Measurements from ENCODE around the gene USP22.
"Not testable (repeated sequence)": the region's sequence is repeated elsewhere in the genome, so short reads cannot be mapped to it uniquely, and the experiment has no call there.

Gene USP22

GRCh38 chr17:21042458-21043295 is at the start of gene USP22:
Gene USP22, minus strand, starts transcription at chr17:21043011. Its CDS starts 176 bp downstream, at chr17:21042835.
- H3K4me3 ChIP-seq (replicated peaks; ENCODE audit: low read depth, low read length), result peak within 1 kb of the TSS; percentile 85
- DNase-seq (ENCODE audit: low read depth), result no peak
- TF ChIP-seq CTCF (IDR thresholded peaks at IDR 0.05; ENCODE audit: low read length, missing control alignments), result no peak

DNA sequence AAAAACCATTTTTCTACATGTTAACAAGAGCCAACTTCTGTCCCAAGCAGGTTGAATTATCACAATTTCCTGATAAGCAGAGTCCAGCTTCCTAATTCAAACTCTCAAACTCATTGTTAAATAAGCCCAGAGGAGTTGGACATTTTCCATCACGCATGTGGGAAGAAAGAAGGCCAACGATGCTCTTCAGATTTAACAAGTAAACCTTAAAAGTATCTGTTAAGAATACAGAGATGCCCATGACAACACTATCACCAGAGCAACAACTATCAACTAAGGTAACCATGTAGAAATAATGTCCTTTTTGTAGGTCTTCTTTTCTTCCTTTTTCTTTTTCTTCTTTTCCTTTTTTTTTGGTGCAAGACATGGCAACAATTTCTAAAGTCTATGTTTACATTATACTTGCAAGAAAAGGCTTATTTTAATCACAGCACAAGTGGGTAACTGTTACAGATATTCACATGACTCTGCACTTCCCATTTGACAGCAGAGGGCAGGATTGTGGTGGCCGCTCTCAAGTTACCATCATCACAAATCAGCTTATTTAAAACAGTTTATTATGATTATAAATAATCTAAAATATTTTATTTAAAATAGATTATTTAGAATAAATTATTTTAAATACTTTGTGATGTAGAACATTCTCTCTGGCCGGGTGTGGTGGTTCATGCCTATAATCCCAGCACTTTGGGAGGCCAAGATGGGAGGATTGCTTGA is 48.2 kb upstream of the USP22 start:
- H3K4me3 ChIP-seq (replicated peaks; ENCODE audit: low read depth, low read length), result no peak overlapping the region
- no peak for TF ChIP-seq CTCF (IDR thresholded peaks at IDR 0.05; ENCODE audit: low read length, missing control alignments)
- DNase-seq (ENCODE audit: low read depth), result no peak

DNA sequence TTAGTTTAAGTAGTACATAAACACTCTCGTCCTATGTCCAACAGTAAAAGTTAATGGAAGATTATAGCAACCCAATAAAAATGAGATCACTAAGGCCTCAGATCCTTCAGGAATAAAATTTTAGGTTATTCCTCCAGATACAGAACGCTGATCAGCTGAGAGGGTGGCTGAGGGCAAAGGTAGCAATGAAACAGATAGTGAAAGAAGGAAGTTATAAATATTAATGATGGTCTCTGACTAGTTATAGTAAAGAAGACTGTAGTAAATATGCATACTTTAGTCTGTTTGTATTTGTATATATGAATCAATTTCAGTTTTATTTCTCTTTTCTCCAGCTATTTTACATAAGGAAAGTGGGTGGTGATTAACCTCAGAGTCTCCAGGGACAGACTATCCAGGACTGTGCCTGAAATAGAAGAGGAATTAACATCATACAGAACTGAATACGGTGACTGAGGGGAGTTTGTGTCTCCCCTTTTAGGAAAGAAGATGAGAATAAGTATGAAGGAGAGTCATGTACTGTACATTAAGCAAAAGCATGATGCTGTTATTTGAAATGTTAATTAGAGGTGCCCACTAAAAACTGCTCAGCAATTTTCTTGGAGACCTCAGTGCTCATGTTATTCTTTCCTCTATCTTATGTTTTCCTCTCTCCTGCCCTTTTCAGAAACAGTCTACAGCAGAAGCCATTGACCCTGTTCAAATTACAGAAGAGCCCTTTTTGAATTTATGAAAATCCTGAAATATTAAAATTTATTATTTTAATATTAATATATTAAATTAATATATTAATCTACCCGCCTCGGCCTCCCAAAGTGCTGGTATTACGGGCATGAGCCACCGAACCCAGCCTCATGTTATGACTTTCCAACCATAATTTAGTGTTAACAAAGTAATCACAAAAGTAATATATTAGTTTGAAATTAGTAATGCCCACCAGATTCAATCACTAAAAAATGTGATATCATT is 47.4 kb upstream of the USP22 start:
- DNase-seq (ENCODE audit: low read depth), result no peak
- no peak for TF ChIP-seq CTCF (IDR thresholded peaks at IDR 0.05; ENCODE audit: low read length, missing control alignments)
- H3K4me3 ChIP-seq (replicated peaks; ENCODE audit: low read depth, low read length), result no peak overlapping the region

DNA sequence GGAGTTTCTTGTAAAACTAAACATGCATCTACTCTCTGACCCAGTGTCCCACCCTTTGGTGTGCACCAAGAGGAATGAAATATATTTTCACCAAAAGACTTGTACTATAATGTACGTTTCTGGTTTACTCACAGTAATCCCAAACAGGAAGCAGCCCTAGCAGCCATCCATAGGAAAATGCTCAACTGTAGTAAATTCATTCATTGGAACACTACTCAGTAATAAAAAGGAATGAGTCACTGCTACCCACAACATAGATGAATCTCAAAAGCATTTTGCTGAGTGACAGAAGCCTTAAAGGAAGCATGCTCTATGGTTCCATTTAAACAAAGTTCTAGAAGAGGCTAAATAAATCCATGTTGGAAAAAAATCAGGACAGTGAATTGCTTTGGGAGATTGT is 46.3 kb upstream of the USP22 start:
- no peak overlapping the region for H3K4me3 ChIP-seq (replicated peaks; ENCODE audit: low read depth, low read length)
- TF ChIP-seq CTCF (IDR thresholded peaks at IDR 0.05; ENCODE audit: low read length, missing control alignments), result no peak
- no peak for DNase-seq (ENCODE audit: low read depth)

- H3K4me3 ChIP-seq (replicated peaks; ENCODE audit: low read depth, low read length), result no peak overlapping the region
- TF ChIP-seq CTCF (IDR thresholded peaks at IDR 0.05; ENCODE audit: low read length, missing control alignments), result no peak
- no peak for DNase-seq (ENCODE audit: low read depth)
Observed at GRCh38 chr17:21085707-21086106, 42.9 kb upstream of the USP22 start.

GRCh38 chr17:21085280-21085679 is 42.5 kb upstream of the USP22 start:
- not testable (repeated sequence) for H3K4me3 ChIP-seq (replicated peaks; ENCODE audit: low read depth, low read length); DNase-seq (ENCODE audit: low read depth)

Data from fibroblast of pulmonary artery (primary cell).